SK-N-SH (cell line): Measurements from ENCODE around the gene ADORA2A.

Experiments used
- CTCF ChIP-seq: fragments of 200-600 bp; sonication (generic); IDR thresholded peaks from 2 replicates; pipeline ENCODE4 v1.6.1; 2017; ENCODE audit warnings: antibody characterized with exemption, mild to moderate bottlenecking, moderate library complexity
- MAX ChIP-seq: IDR thresholded peaks from 2 replicates; pipeline ENCODE4 v1.4.0; 2012; ENCODE audit warnings: low read depth
- MEF2A ChIP-seq: IDR thresholded peaks from 2 replicates; pipeline ENCODE4 v1.4.0; 2012; ENCODE audit warnings: low read depth, borderline replicate concordance
- RAD21 ChIP-seq: IDR thresholded peaks from 2 replicates; pipeline ENCODE4 v1.6.1; 2012; ENCODE audit warnings: mild to moderate bottlenecking, low read length
- REST ChIP-seq: IDR thresholded peaks from 2 replicates; pipeline ENCODE4 v1.6.1; 2012; ENCODE audit warnings: mild to moderate bottlenecking, low read depth, low read length, moderate library complexity
- USF2 ChIP-seq: fragments of 150-350 bp; IDR thresholded peaks from 2 replicates; pipeline ENCODE4 v1.6.1; 2017; ENCODE audit warnings: antibody characterized with exemption, low read length, low read depth, borderline replicate concordance
- YY1 ChIP-seq: IDR thresholded peaks from 2 replicates; pipeline ENCODE4 v1.4.0; 2012; ENCODE audit warnings: low read depth, mild to moderate bottlenecking

GRCh38 chr22:24400726-24401596, 26.4 kb upstream of the ADORA2A start:
- TF ChIP-seq REST = no peak
- no peak for TF ChIP-seq MAX
- TF ChIP-seq RAD21 = no peak
- TF ChIP-seq CTCF = no peak
- no peak for TF ChIP-seq USF2
- TF ChIP-seq YY1 = no peak
- no peak for TF ChIP-seq MEF2A
